Thymus (tissue), 11 donors: ENCODE data around the gene CD82. TPM values are rescaled to one million over a fixed set of nuclear protein-coding genes. Genes with fewer than 3 reads are reported as not detected.
A peak's percentile ranks its signal among the peaks of the same experiment; 100 is the strongest.

ENCODE experiments used
- DNase-seq, 9 donors: peaks; one replicate each; pipeline ENCODE4 v3.0.0-alpha.2; 2013; ENCODE audit warnings: low spot score in 9 of 9, low read depth in 6 of 9, missing footprints in 1 of 9
- H3K27ac ChIP-seq, 2 donors: one replicate each; pipeline ENCODE4 v1.5.1; 2013; ENCODE audit warnings: control low read depth in 1 of 2, low read depth in 1 of 2, low read length in 1 of 2, mild to moderate bottlenecking in 1 of 2, moderate library complexity in 1 of 2
- H3K27me3 ChIP-seq, 2 donors: one replicate each; pipeline ENCODE4 v1.5.1; 2013; ENCODE audit warnings: low read length in 1 of 2; ENCODE audit not compliant: control insufficient read depth in 2 of 2, insufficient read depth in 1 of 2
- H3K36me3 ChIP-seq, 2 donors: one replicate each; pipeline ENCODE4 v1.5.1; 2013; ENCODE audit warnings: low read length in 1 of 2, mild to moderate bottlenecking in 1 of 2, moderate library complexity in 1 of 2; ENCODE audit not compliant: control insufficient read depth in 2 of 2, insufficient read depth in 2 of 2
- H3K4me1 ChIP-seq, 2 donors: one replicate each; pipeline ENCODE4 v1.5.1; 2013; ENCODE audit warnings: low read length in 2 of 2; ENCODE audit not compliant: control insufficient read depth in 2 of 2, insufficient read depth in 2 of 2
- H3K4me3 ChIP-seq, 2 donors: one replicate each; pipeline ENCODE4 v1.5.1; 2013; ENCODE audit warnings: low read length in 2 of 2, control low read depth in 1 of 2, mild to moderate bottlenecking in 1 of 2
- H3K9me3 ChIP-seq, 2 donors: one replicate each; pipeline ENCODE4 v1.5.1; 2013; ENCODE audit warnings: low read length in 1 of 2, mild to moderate bottlenecking in 1 of 2; ENCODE audit not compliant: control insufficient read depth in 2 of 2, insufficient read depth in 1 of 2
- WGBS: extraction: QIAGEN DNeasy Blood & Tissue Kit; methylation state at CpG from one replicate; pipeline ENCODE4 v1.1.7; 2013; 5-methylcytosine and 5-hydroxymethylcytosine counted together
- polyA plus RNA-seq: library from polyadenylated mRNA; stranded (reverse); fragments of 200-250 nt; gene quantifications from one replicate; pipeline ENCODE4 v1.2.3, GENCODE V29; 2013
- total RNA-seq: library from RNA; stranded (reverse); fragments of 120-200 nt; gene quantifications from one replicate; pipeline ENCODE4 v1.2.4, GENCODE V29; 2013
- donor health status: healthy.

Gene CD82
- total and polyA plus RNA-seq, 2 donors = 34.8 to 34.9 TPM

- Histone ChIP-seq H3K27me3 (no peaks in the 10 kb centered on the region), H3K36me3 (peaks cover 0 to 4% of the 10 kb centered on the region in 2 donors), H3K4me1 (peaks cover 71 to 98% of the 10 kb centered on the region in 2 donors), H3K27ac (no peak overlapping the region), H3K4me3 (no peak overlapping the region), H3K9me3 (no peaks in the 10 kb centered on the region)
- DNase-seq = no peak
- WGBS = 91% methylated on average over 10 of the region's 10 CpGs
These were observed 5.1 kb downstream of the CD82 start for GRCh38 chr11:44570411-44571155.

- Histone ChIP-seq H3K9me3 (no peaks in the 10 kb centered on the region), H3K27ac (peak overlapping the region in 1 of 2 donors; percentile 7), H3K27me3 (no peaks in the 10 kb centered on the region), H3K4me3 (no peak overlapping the region), H3K4me1 (peaks cover 75 to 98% of the 10 kb centered on the region in 2 donors), H3K36me3 (peaks cover 0 to 7% of the 10 kb centered on the region in 2 donors)
- no peak for DNase-seq
- 30% methylated on average over 2 of the region's 2 CpGs for WGBS
These were observed 6.4 kb downstream of the CD82 start for GRCh38 chr11:44571871-44572270.

- H3K27me3 ChIP-seq = no peaks in the 10 kb centered on the region
- H3K27ac ChIP-seq = no peak overlapping the region
- H3K4me3 ChIP-seq = no peak overlapping the region
- no peaks in the 10 kb centered on the region for H3K9me3 ChIP-seq
- peaks cover 0 to 7% of the 10 kb centered on the region in 2 donors for H3K36me3 ChIP-seq
- 97% methylated on average over 7 of the region's 7 CpGs for WGBS
- no peak for DNase-seq
- H3K4me1 ChIP-seq = peaks cover 77 to 98% of the 10 kb centered on the region in 2 donors
These were observed 7.0 kb downstream of the CD82 start for GRCh38 chr11:44572436-44572835.

GRCh38 chr11:44572884-44573283 lies 7.4 kb downstream of the CD82 start:
- H3K27ac ChIP-seq = peak overlapping the region in 1 of 2 donors; percentile 91
- DNase-seq = no peak

GRCh38 chr11:44573333-44573732 lies 7.9 kb downstream of the CD82 start:
- 74% methylated on average over 3 of the region's 3 CpGs for WGBS
- DNase-seq = no peak
- Histone ChIP-seq H3K4me3 (no peak overlapping the region), H3K27ac (peak overlapping the region; percentile 89 to 91), H3K4me1 (peaks cover 77 to 98% of the 10 kb centered on the region in 2 donors), H3K9me3 (no peaks in the 10 kb centered on the region), H3K36me3 (peaks cover 0 to 7% of the 10 kb centered on the region in 2 donors), H3K27me3 (no peaks in the 10 kb centered on the region)

More at GRCh38 chr11:44572884-44573283, 7.4 kb downstream of the CD82 start:
- no peaks in the 10 kb centered on the region for H3K27me3 ChIP-seq
- peaks cover 0 to 7% of the 10 kb centered on the region in 2 donors for H3K36me3 ChIP-seq
- 95% methylated on average over 16 of the region's 16 CpGs for WGBS
- no peak overlapping the region for H3K4me3 ChIP-seq
- no peaks in the 10 kb centered on the region for H3K9me3 ChIP-seq
- peaks cover 77 to 98% of the 10 kb centered on the region in 2 donors for H3K4me1 ChIP-seq

GRCh38 chr11:44574610-44575287 lies 9.3 kb downstream of the CD82 start:
- peak in 4 of 9 donors; percentile 61 to 89 (median 74) for DNase-seq
- Histone ChIP-seq H3K4me1 (peaks cover 75 to 98% of the 10 kb centered on the region in 2 donors), H3K27me3 (no peaks in the 10 kb centered on the region), H3K36me3 (peaks cover 0 to 7% of the 10 kb centered on the region in 2 donors), H3K9me3 (no peaks in the 10 kb centered on the region), H3K27ac (peak overlapping the region; percentile 75 to 91), H3K4me3 (peak overlapping the region; percentile 6 to 25)
- WGBS = 14% methylated on average over 5 of the region's 5 CpGs

- WGBS = 70% methylated on average over 2 of the region's 2 CpGs
- no peak for DNase-seq
- Histone ChIP-seq H3K4me3 (no peak overlapping the region), H3K4me1 (peaks cover 71 to 98% of the 10 kb centered on the region in 2 donors), H3K27me3 (no peaks in the 10 kb centered on the region), H3K36me3 (peaks cover 0 to 7% of the 10 kb centered on the region in 2 donors), H3K9me3 (no peaks in the 10 kb centered on the region), H3K27ac (peak overlapping the region; percentile 75 to 91)
These were observed 9.8 kb downstream of the CD82 start for GRCh38 chr11:44575288-44575672.

- peaks cover 0 to 7% of the 10 kb centered on the region in 2 donors for H3K36me3 ChIP-seq
- no peaks in the 10 kb centered on the region for H3K27me3 ChIP-seq
- H3K9me3 ChIP-seq = no peaks in the 10 kb centered on the region
- peaks cover 67 to 98% of the 10 kb centered on the region in 2 donors for H3K4me1 ChIP-seq
- H3K27ac ChIP-seq = peak overlapping the region in 1 of 2 donors; percentile 3
- H3K4me3 ChIP-seq = no peak overlapping the region
- 96% methylated on average over 5 of the region's 5 CpGs for WGBS
- no peak for DNase-seq
These were observed 10.5 kb downstream of the CD82 start for GRCh38 chr11:44575962-44576361.

GRCh38 chr11:44576656-44577055 lies 11.2 kb downstream of the CD82 start:
- no peaks in the 10 kb centered on the region for H3K9me3 ChIP-seq
- H3K27me3 ChIP-seq = no peaks in the 10 kb centered on the region
- 97% methylated on average over 4 of the region's 4 CpGs for WGBS
- peaks cover 67 to 98% of the 10 kb centered on the region in 2 donors for H3K4me1 ChIP-seq
- H3K36me3 ChIP-seq = peaks cover 0 to 8% of the 10 kb centered on the region in 2 donors
- no peak overlapping the region for H3K4me3 ChIP-seq
- H3K27ac ChIP-seq = no peak overlapping the region
- no peak for DNase-seq
